Gastrocnemius medialis (tissue), 4 donors: ENCODE data around the gene NETO1. TPM values are rescaled to one million over a fixed set of nuclear protein-coding genes. Genes with fewer than 3 reads are reported as not detected.

Experiments
- ATAC-seq, 2 donors: fragments of 150-250 bp; one replicate each; pipeline ENCODE4 v1.9.1; 2016
- DNase-seq, 2 donors: peaks; one replicate each; pipeline ENCODE4 v3.0.0-alpha.2; 2019
- H3K27ac ChIP-seq, 4 donors: fragments of 200-600 bp; sonication (generic); 1 replicate in 1 of 4; 2 replicates in 3 of 4; pipeline ENCODE4 v1.5.1; 2016 to 2018; ENCODE audit warnings: mild to moderate bottlenecking in 2 of 4, moderate library complexity in 1 of 4
- H3K27me3 ChIP-seq, 3 donors: fragments of 200-600 bp; sonication (generic) in 2 of 3; 1 replicate in 1 of 3; 2 replicates in 2 of 3; pipeline versions ENCODE4 v1.5.1 to v1.6.0; 2016 to 2019; ENCODE audit warnings: mild to moderate bottlenecking in 1 of 3, moderate library complexity in 1 of 3
- H3K36me3 ChIP-seq, 2 donors: fragments of 200-600 bp; sonication (generic) in 1 of 2; one replicate each; pipeline ENCODE4 v1.5.1; 2017 to 2018
- H3K4me1 ChIP-seq, 2 donors: fragments of 200-600 bp; sonication (generic) in 1 of 2; one replicate each; pipeline ENCODE4 v1.5.1; 2016 to 2017; ENCODE audit warnings: mild to moderate bottlenecking in 2 of 2
- H3K4me3 ChIP-seq, 4 donors: fragments of 200-600 bp; sonication (generic) in 3 of 4; 1 replicate in 1 of 4; 2 replicates in 3 of 4; pipeline ENCODE4 v1.5.1; 2016 to 2019; ENCODE audit warnings: mild to moderate bottlenecking in 2 of 4
- H3K9me3 ChIP-seq, 3 donors: fragments of 200-600 bp; sonication (generic) in 2 of 3; 1 replicate in 1 of 3; 2 replicates in 2 of 3; pipeline ENCODE4 v1.5.1; 2016 to 2019
- POLR2A ChIP-seq, 2 donors: fragments of 450-650 bp; IDR thresholded peaks; one replicate each; pipeline ENCODE4 v1.6.1; 2017; ENCODE audit warnings: antibody characterized with exemption in 2 of 2, mild to moderate bottlenecking in 2 of 2, moderate library complexity in 2 of 2
- in situ Hi-C, 4 donors: fragments of 200-750 bp; cut with MboI; loops; one replicate each; pipeline versions ENCODE4 v1.15.0 to v1.8.0; 2017; ENCODE audit warnings: low sequenced_read_pairs in 4 of 4
- intact Hi-C: fragments of 100-400 bp; cut with DNase I; formaldehyde crosslinking; loops from one replicate; pipeline ENCODE4 v1.15.1; 2023; ENCODE audit warnings: low total_unique reads
- total RNA-seq, 4 donors: library from RNA; depleted of rRNA; stranded (reverse); fragments of >200 nt; gene quantifications; one replicate each; pipeline versions ENCODE4 v1.1.0 to v1.2.3, GENCODE V29; 2016
- TF ChIP-seq, protein P1 (sequence below), 5 experiments: fragments of 450-650 bp in 3 of 5; fragments of 200-600 bp in 2 of 5; sonication (generic) in 2 of 5; IDR thresholded peaks in 4 of 5; conservative IDR thresholded peaks in 1 of 5; 1 replicate in 4 of 5; 2 replicates in 1 of 5; pipeline ENCODE4 v1.5.1; 2016 to 2019; ENCODE audit warnings: antibody characterized with exemption in 5 of 5, mild to moderate bottlenecking in 3 of 5, moderate library complexity in 3 of 5

Gene NETO1
- total RNA-seq, 4 donors from 2014 or later, result not detected

- TF ChIP-seq POLR2A (IDR thresholded peaks at IDR 0.05), result no peak
- TF ChIP-seq, protein P1, sequence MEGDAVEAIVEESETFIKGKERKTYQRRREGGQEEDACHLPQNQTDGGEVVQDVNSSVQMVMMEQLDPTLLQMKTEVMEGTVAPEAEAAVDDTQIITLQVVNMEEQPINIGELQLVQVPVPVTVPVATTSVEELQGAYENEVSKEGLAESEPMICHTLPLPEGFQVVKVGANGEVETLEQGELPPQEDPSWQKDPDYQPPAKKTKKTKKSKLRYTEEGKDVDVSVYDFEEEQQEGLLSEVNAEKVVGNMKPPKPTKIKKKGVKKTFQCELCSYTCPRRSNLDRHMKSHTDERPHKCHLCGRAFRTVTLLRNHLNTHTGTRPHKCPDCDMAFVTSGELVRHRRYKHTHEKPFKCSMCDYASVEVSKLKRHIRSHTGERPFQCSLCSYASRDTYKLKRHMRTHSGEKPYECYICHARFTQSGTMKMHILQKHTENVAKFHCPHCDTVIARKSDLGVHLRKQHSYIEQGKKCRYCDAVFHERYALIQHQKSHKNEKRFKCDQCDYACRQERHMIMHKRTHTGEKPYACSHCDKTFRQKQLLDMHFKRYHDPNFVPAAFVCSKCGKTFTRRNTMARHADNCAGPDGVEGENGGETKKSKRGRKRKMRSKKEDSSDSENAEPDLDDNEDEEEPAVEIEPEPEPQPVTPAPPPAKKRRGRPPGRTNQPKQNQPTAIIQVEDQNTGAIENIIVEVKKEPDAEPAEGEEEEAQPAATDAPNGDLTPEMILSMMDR (IDR thresholded peaks at IDR 0.05 in 4 of 5, conservative IDR thresholded peaks at IDR 0.05 in 1 of 5), result no peak
- in situ Hi-C loops (loop anchor here in 1 of 4 donors (25.0 kb wide), 1 partner anchor 1064 kb away; no protein-coding TSS in a partner anchor), intact Hi-C loops (no loop called here)
- no peaks in the 10 kb centered on the region for H3K9me3 ChIP-seq
- no peaks in the 10 kb centered on the region for H3K27me3 ChIP-seq
- no peak overlapping the region for H3K4me3 ChIP-seq
- H3K27ac ChIP-seq, result no peak overlapping the region
- no peaks in the 10 kb centered on the region for H3K4me1 ChIP-seq
- DNase-seq (no peak), ATAC-seq (no peak)
- no peaks in the 10 kb centered on the region for H3K36me3 ChIP-seq
Observed at GRCh38 chr18:72772916-72773315, 94.9 kb downstream of the NETO1 start.

DNA sequence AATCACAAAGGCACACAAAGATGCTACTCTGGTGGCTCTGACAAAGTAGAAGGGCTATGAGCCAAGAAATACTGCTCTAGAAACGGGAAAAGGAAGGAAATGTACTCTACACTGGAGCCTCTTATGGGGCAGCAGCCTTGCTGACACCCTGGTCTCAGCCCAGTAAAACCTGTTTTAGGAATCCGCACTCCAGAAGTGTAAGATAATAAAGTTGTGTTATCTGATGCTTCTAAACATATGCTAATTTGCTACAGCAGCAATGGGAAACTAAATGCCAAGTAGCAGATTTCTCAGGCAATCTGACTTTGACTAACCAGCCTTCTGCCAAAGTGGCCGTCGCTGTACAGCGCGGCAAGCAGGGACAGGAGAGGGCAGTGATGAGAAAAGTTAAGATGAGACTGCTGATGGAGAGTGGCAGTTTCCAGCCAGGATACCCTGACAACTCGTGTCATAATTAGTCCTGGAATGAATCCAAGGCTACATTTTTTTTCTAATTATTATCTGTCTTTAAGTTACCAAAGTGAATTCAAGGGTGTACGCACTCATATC is 99.0 kb downstream of the NETO1 start:
- intact Hi-C loops, result no loop called here
- in situ Hi-C loops, result loop anchor here in 1 of 4 donors (25.0 kb wide), 1 partner anchor 1069 kb away; no protein-coding TSS in a partner anchor

GRCh38 chr18:72762515-72763122 is 105.2 kb downstream of the NETO1 start:
- no peaks in the 10 kb centered on the region for H3K4me1 ChIP-seq
- no peaks in the 10 kb centered on the region for H3K36me3 ChIP-seq
- no peak overlapping the region for H3K27ac ChIP-seq
- H3K4me3 ChIP-seq, result no peak overlapping the region
- DNase-seq (no peak), ATAC-seq (no peak)
- in situ Hi-C loops, result loop anchor here in 1 of 4 donors (25.0 kb wide), 1 partner anchor 1075 kb away; no protein-coding TSS in a partner anchor
- no peaks in the 10 kb centered on the region for H3K27me3 ChIP-seq
- TF ChIP-seq POLR2A (IDR thresholded peaks at IDR 0.05), result no peak
- TF ChIP-seq, protein P1 (IDR thresholded peaks at IDR 0.05 in 4 of 5, conservative IDR thresholded peaks at IDR 0.05 in 1 of 5), result peak in 2 of 5 experiments; percentile 52 to 56
- intact Hi-C loops, result loop anchor here (5.0 kb wide), 2 partner anchors 1080 to 1355 kb away; no protein-coding TSS in a partner anchor
- H3K9me3 ChIP-seq, result no peaks in the 10 kb centered on the region

More for the DNA sequence above, 99.0 kb downstream of the NETO1 start:
- no peak for ATAC-seq
- Histone ChIP-seq H3K27ac (no peak overlapping the region), H3K27me3 (no peaks in the 10 kb centered on the region), H3K4me1 (no peaks in the 10 kb centered on the region), H3K4me3 (no peak overlapping the region), H3K9me3 (no peaks in the 10 kb centered on the region), H3K36me3 (no peaks in the 10 kb centered on the region)
- no peak for TF ChIP-seq POLR2A (IDR thresholded peaks at IDR 0.05)
- TF ChIP-seq, protein P1 (IDR thresholded peaks at IDR 0.05 in 4 of 5, conservative IDR thresholded peaks at IDR 0.05 in 1 of 5), result no peak
- DNase-seq, result no peak

DNA sequence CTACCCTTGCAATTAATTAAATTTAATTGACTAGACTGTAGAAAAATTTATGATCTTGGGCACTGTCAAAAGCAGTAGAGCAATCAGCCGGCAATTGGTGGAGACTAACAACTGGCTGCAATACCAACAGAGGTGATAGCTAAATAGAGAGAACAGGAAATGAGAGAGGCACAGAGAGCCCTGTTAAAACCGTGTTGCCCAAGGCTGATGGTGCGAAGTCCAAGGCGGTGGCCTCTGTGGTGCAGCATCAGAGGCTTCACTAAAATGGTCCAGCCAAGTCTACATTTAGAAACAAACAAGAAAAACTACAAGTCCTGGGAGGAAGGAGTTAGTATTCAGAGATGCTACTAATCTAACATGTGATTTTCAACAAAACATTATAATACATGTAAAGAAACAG is 115.6 kb downstream of the NETO1 start:
- no peak overlapping the region for H3K4me3 ChIP-seq
- H3K36me3 ChIP-seq, result no peaks in the 10 kb centered on the region
- intact Hi-C loops (no loop called here), in situ Hi-C loops (loop anchor here in 1 of 4 donors (25.0 kb wide), 1 partner anchor 1085 kb away; no protein-coding TSS in a partner anchor)
- no peaks in the 10 kb centered on the region for H3K27me3 ChIP-seq
- no peak overlapping the region for H3K27ac ChIP-seq
- TF ChIP-seq, protein P1 (IDR thresholded peaks at IDR 0.05 in 4 of 5, conservative IDR thresholded peaks at IDR 0.05 in 1 of 5), result no peak
- TF ChIP-seq POLR2A (IDR thresholded peaks at IDR 0.05), result no peak
- H3K4me1 ChIP-seq, result no peaks in the 10 kb centered on the region
- no peak for DNase-seq
- no peaks in the 10 kb centered on the region for H3K9me3 ChIP-seq
- no peak for ATAC-seq
